GM12873 (cell line): ENCODE results near the gene BET1.

Experiments
- TF ChIP-seq, protein P1 (sequence below): IDR thresholded peaks from 2 replicates; pipeline ENCODE4 v1.5.1; 2012; ENCODE audit warnings: low read depth, mild to moderate bottlenecking, moderate library complexity, low read length, control low read depth; ENCODE audit not compliant: insufficient read depth; ENCODE audit errors: missing control alignments

The BET1 gene

DNA sequence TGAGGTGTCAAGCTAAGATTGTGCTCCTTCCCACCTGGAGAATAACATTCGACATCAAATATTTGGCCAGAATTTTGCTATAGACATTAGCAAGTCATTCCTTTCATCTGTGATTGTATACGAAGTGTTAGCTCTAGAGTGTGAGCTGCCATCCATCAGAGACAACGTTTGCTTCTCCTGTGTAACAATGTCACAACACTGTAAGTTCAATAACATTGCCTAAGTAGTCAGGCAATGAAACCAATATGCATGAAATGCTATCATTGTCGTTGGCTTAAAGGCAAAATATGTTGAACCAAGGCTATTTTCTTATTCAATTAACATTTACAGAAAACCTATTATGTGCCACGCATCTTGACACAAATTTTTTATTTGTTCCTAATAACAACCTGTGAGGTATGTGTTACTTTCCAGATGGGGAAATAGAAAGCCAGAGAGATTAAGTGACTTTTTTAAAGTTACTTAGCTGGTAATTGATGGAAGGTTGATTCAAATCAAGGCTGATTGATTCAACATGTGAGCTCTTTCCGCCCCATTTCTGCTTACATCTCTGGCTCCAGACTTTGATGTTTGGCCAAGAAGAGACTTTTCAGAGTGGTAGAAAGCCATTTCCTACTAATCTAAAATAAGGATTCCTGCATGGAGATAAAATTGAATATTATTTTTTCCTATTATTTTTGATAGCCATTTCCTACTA, 32.0 kb downstream of the BET1 start:
- TF ChIP-seq, protein P1, sequence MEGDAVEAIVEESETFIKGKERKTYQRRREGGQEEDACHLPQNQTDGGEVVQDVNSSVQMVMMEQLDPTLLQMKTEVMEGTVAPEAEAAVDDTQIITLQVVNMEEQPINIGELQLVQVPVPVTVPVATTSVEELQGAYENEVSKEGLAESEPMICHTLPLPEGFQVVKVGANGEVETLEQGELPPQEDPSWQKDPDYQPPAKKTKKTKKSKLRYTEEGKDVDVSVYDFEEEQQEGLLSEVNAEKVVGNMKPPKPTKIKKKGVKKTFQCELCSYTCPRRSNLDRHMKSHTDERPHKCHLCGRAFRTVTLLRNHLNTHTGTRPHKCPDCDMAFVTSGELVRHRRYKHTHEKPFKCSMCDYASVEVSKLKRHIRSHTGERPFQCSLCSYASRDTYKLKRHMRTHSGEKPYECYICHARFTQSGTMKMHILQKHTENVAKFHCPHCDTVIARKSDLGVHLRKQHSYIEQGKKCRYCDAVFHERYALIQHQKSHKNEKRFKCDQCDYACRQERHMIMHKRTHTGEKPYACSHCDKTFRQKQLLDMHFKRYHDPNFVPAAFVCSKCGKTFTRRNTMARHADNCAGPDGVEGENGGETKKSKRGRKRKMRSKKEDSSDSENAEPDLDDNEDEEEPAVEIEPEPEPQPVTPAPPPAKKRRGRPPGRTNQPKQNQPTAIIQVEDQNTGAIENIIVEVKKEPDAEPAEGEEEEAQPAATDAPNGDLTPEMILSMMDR: no peak

DNA sequence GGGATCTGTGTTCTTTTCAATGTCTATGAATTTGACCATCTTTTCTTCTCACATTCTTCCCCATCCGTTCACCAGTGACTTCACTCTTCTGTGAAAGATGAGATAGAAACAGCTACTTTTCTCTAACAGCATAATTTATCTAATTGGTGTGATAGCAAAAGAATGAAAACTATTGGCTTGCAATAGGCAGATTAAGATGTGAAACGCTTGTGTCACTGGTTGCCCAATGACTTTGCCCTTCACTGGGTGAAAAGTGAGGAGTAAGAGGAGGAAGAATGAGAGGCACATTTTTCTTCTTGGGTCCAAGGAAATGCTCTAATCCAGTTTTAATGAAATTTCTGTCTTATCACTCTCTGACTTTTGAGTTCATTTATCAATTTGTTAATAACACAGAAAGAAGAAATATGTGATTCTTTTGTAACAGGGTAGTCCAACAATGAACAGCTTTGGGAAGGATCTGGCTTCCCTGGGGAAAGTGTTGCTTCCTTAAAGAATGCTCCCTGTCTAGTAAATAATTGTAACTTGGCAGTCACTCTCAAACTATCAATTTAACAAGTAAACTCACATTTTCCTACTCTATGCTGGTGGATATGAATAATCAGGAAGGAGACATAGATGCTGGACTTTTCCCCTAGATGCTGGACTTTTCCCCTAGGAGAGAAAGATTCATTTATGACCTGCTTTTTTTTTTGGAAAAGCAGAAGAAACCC, 35.1 kb downstream of the BET1 start:
- TF ChIP-seq, protein P1: no peak

DNA sequence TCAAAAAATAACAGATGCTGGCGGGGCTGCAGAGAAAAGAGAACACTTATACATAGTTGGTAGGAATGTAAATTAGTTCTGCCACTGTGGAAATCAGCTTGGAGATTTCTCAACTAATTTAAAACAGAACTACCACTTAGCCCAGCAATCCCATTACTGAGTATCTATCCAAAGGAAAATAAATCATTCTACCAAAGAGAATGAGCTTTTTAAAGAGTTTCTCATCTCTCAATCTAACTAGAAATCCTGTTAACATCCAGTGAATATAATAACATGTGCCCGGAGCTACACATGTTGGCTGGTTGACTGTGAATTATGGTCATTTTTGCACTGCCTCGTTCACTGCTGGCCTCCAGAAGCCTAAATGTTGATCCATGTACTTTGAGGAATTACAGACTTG, 39.3 kb downstream of the BET1 start:
- TF ChIP-seq, protein P1: no peak

DNA sequence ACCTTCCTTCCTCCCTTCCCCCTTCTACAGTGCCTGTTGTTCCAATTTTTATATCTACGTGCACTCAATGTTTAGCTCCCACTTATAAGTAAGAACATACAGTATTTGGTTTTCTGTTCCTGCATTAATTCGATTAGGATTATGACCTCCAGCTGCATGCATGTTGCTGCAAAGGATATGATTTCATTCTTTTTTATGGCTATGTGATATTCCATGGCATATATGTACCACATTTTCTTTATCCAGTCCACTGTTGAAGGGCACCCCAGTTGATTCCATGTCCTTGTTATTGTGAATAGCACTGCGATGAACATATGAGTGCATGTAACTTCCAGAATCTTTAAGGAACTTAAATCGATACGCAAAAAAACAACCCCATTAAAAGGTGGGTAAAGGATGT, 39.9 kb downstream of the BET1 start:
- TF ChIP-seq, protein P1: no peak

DNA sequence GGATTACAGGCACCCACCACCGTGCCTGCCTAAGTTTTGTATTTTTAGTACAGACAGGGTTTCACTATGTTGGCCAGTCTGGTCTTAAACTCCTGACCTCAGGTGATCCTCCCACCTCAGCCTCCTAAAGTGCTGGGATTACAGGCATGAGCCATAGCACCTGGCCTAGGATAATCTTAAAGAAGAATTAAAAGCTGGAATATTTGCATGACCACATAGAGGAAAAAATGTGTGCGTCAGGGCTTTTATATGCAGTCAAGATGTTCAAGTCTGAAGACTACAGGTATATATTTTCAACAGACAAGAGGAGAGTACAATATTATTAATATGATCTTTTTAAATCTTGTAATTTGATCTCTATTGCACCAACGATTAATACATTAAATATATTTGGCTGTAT, 43.2 kb downstream of the BET1 start:
- TF ChIP-seq, protein P1: no peak

DNA sequence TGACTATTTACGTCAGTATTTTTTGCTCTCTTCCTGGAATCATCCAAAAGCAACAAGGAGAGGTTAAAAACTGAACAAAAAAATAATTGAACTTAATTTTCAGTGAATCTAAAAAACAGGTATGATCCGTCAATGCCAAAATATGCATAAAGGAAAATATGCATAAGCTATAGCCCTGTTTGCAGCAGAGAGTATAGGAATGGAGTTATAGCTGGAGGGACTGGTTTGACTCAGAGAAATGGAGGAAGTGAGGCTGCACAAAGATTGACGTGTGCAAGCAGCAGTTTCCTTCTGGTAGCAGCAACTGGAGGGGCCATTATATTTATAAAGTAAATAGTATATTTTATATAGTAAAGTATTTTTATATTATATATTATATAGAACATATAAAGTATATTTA, 45.5 kb downstream of the BET1 start:
- TF ChIP-seq, protein P1: no peak

DNA sequence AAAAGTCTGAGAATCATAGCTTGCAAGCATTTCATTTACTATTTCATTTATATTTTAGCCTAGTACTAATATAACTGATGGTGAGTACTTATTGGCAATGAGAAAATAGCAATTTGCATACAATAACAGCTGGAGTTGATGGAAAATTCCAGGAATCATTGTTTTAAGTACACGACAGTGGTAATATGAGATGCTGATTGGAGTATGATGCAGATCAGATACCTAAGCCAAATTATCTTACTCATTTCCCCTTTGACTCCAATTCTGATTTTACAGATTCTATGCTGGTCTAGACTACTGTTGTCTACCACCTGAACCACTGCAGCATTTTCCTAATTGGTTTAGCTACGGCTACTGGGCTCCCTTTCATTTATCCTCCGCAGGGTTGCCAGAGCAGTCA, 45.9 kb downstream of the BET1 start:
- TF ChIP-seq, protein P1: no peak
